GM19043 (cell line): Measurements from ENCODE around the gene MANSC4.

Source experiments
- ATAC-seq: cut with Tn5 transposase; IDR thresholded peaks from one replicate; pipeline ENCODE4 v1.9.1; 2021; ENCODE audit warnings: low read depth; ENCODE audit not compliant: unreplicated experiment

MANSC4 gene

GRCh38 chr12:27802511-27802910, 22.5 kb upstream of the MANSC4 start:
- ATAC-seq: no peak

- no peak for ATAC-seq
Observed at GRCh38 chr12:27801630-27802029, 21.6 kb upstream of the MANSC4 start.

- no peak for ATAC-seq
Observed at GRCh38 chr12:27800819-27801218, 20.8 kb upstream of the MANSC4 start.

- no peak for ATAC-seq
Observed at GRCh38 chr12:27797301-27798025, 17.4 kb upstream of the MANSC4 start.

- ATAC-seq: no peak
Observed at GRCh38 chr12:27796128-27796527, 16.1 kb upstream of the MANSC4 start.

GRCh38 chr12:27794818-27795584, 15.0 kb upstream of the MANSC4 start:
- ATAC-seq: no peak

- no peak for ATAC-seq
Observed at GRCh38 chr12:27790179-27790578, 10.1 kb upstream of the MANSC4 start.

- ATAC-seq: no peak
Observed at GRCh38 chr12:27787559-27787958, 7.5 kb upstream of the MANSC4 start.

GRCh38 chr12:27785882-27786570, 6.0 kb upstream of the MANSC4 start:
- ATAC-seq: no peak

GRCh38 chr12:27782481-27782880, 2.4 kb upstream of the MANSC4 start:
- ATAC-seq: no peak

- ATAC-seq: no peak
Observed at GRCh38 chr12:27781680-27782079, 1.6 kb upstream of the MANSC4 start.

- ATAC-seq: peak; percentile 31
Observed at GRCh38 chr12:27780612-27781408, 774 bp upstream of the MANSC4 start.

GRCh38 chr12:27779416-27779919, 568 bp downstream of the MANSC4 start:
- ATAC-seq: peak; percentile 12

GRCh38 chr12:27778206-27778605, 1.8 kb downstream of the MANSC4 start:
- no peak for ATAC-seq

GRCh38 chr12:27777141-27777540, 2.9 kb downstream of the MANSC4 start:
- ATAC-seq: no peak

GRCh38 chr12:27772328-27773049, 7.5 kb downstream of the MANSC4 start:
- ATAC-seq: no peak

- ATAC-seq: no peak
Observed at GRCh38 chr12:27771481-27772327, 8.3 kb downstream of the MANSC4 start.

GRCh38 chr12:27769142-27769673, 10.8 kb downstream of the MANSC4 start:
- ATAC-seq: no peak

GRCh38 chr12:27766587-27766986, 13.4 kb downstream of the MANSC4 start:
- no peak for ATAC-seq
